Colon (tissue), 2 donors: ENCODE measurements around the gene ABCA3.

Source experiments
- FAIRE-seq: peaks from 2 replicates; lab custom pipeline; 2012; peaks lifted over from hg19 to GRCh38; lab: Jason Lieb, UNC
- donor health status: control.
- donor health status: control.

The ABCA3 gene

DNA sequence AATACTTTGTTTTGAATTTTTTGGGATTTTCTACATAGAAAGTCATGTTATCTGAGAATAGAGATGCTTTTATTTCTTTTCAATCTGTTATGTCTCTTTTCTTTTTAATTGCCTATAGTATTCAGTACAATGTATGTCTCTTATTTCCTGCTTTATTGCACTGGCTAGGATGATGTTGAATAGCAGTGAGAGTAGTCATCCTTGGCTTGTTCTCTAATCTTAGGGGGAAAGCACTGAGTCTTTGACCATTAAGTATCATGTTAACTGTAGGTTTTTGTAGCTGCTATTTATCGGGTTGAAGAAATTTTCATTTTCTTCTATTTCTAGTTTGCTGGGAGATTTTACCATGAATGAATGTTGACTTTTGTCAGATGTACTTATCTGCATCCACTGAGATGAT lies 10.0 kb upstream of the ABCA3 start:
- FAIRE-seq: no peak

DNA sequence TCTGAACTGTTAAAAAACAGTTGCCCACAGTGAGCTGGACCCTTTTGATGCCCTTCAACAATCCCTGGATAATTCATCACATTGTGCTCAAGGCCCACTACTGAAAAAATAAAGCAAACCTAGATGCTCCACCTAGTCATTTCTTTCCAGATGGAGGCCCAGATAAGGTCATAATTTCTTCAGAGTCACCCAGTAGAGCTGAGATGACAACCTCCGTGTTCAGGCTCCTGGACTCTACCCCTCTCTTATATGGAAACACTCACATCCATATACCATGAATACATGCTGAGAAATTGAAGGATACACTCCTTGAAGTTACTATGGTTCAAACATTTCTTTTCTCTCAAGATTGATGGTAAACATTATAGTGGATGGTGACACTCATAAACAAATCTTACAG lies 2.7 kb upstream of the ABCA3 start:
- FAIRE-seq: no peak

GRCh38 chr16:2341456-2342447 lies 1.2 kb upstream of the ABCA3 start:
- FAIRE-seq: no peak

GRCh38 chr16:2339521-2340484 lies 725 bp downstream of the ABCA3 start:
- no peak for FAIRE-seq

GRCh38 chr16:2337431-2338296 lies 2.9 kb downstream of the ABCA3 start:
- no peak for FAIRE-seq

DNA sequence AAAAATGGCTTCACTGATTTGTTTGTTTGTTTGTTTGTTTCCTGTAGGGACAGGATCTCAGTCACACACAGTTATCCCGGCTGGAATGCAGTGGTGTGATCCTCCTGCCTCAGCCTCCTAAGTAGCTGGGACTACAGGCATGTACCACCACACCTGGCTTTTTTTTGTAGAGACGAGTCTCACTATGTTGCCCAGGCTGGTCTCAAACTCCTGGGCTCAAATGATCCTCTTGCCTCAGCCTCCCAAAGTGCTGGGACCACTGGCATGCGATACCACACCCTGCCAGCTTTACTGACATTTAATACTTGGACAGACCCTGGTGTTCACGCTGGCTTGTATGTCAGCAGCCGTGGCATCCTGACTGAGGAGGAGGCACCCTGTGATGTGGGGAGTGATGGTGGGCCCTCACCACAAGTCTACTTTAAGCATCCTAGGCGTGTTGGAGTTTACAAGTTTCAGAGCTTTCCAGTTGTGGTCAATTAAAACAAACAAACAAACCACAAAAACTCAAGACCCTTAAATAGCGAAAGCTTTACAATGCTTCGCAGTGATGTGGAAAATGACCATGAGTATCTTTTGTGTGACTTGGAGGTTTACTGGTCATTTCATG lies 5.1 kb downstream of the ABCA3 start:
- no peak for FAIRE-seq

DNA sequence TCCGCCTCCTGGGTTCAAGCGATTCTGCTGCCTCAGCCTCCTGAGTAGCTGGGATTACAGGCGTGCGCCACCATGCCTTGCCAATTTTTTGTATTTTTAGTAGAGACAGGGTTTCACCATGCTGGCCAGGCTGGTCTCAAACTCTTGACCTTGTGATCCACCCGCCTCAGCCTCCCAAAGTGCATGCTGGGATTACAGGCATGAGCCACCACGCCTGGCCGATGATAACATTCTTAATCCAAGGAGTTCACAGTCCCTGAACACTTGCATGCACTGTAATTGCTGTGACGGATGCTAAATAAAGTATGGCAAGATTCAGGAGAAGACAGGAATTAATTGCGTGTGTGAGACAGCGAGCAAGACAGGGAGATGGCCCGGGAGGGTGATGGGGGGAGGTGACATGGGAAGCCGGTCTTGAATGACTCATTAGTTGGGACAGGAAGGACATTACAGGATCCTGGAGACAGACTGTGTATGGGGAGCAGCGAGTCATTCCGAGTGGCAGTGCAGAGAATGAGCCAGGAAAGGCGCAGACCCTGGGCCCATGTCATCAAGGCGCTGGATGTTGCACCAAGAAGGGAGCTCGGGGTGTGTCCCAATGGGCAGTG lies 6.7 kb downstream of the ABCA3 start:
- FAIRE-seq: no peak

DNA sequence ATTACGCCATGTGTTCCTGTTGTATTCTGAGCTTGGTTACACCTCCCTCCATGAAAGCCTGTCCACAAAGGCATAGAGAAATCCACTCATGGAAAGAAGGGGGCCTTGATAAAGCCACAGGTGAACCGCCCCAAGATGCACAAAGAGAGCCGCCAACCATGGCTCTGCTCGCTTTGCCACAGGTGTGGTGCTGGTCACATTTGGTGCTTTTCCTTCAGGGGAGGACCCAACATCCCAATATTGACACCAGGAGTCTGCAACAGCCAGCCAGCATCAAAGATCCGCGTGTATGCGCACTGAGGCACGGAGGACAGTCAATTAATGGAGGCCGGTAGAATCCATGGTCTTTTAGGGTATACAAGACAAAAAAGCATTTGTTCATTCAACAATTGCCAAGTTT lies 7.3 kb downstream of the ABCA3 start:
- no peak for FAIRE-seq

DNA sequence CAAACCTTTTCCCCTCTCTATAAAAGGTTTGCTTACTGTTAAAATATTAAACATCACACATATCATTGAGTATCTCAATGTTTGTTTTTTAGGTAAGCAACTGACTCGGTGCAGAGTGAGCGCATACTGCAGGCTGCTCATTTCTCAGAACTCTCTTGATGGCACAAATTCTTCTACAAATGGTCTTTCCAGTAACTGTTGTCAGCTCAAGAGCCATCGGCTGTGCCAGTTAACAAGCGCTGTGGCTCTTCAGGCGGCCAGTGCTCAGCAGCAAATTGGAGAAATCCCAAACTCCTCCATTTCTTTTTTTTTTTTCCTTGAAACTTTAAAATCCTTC lies 8.6 kb downstream of the ABCA3 start:
- FAIRE-seq: no peak

GRCh38 chr16:2331199-2331930 lies 9.2 kb downstream of the ABCA3 start:
- FAIRE-seq: no peak

- no peak for FAIRE-seq
These were observed 11.0 kb downstream of the ABCA3 start for GRCh38 chr16:2329532-2329931.

- no peak for FAIRE-seq
These were observed 12.1 kb downstream of the ABCA3 start for GRCh38 chr16:2328428-2328827.

DNA sequence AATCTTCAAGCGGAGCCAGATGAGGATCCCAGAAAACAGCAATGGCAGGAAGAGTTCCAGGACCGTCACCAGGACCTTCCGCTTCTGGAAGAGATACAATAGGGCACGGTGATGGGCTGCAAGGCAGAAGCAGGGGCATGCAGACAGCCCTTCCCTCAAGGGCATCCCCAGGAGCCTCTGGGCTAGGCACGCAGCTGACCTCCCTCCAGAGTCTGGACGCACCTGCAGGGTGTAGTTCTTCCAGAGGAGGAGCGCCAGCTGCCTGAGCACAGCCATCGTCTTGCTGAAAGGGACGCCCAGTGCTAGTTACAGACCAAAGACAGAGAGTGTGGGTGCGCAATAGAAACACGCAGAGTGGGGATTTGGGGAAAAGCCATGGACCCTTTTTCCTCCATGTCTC lies 14.3 kb downstream of the ABCA3 start:
- FAIRE-seq: no peak

DNA sequence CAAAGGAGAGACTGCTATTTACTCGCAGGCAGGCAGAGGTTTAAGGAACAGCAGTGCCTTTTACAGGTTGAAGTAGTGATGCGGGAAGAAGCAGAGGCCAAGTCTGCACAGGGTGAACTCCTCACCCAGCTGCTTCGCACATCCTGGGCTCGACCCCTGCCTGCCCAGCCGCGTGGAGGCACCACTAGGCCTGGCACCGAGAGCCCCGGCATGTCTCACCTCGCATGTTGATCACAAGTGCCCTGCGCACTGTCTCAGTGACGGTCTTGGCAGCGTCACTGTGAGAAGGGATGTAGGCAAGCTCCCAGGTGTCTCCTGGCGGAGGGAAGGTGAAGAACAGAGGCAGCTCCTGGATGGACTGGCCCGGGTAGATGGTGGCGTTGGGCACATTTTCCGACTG lies 14.7 kb downstream of the ABCA3 start:
- no peak for FAIRE-seq

DNA sequence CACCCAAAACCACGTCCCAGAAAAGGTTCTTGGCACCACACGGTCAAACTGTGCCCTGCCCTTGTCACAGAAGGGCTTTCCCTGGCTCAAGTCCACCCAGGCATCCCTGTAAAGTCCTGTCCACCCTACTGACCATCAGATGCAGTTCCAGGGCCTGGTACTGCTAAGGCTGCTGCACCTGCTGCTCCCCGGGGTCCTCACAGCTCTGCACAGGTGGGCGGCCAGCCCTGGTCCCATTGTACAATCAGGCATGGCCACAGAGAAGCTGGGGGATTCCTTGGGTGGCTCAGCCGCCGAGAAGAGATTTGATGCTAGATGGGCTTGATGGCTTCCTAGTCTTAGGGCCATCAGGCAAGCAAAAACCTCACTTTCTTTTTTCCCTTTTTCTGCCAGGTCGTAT lies 15.3 kb downstream of the ABCA3 start:
- no peak for FAIRE-seq

DNA sequence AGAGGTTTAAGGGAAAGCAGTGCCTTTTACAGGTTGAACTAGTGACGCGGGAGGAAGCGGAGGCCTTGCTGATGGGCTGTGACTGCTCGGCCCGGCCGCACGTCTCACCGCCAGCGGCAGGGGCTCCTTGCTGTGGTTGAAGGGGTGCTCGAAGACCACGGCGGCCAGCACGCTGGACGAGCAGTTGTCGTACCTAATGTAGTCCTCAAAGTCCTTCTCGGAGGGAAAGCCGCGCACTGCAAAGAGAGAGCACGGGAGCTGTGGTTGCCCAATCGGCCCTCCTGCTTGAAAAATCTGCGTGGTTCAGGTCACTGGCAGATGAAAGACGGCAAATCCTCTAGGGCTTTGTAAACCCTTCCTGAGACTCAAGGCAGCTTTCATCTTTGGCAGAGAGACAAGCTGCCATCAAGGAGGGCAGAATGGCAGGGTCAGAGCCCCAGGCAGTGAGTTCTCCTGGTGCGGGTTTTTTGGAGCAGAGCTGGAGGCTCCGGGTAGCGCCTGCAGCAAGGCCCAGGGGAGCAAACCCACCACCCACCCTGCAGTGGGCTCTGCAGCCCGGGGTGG lies 16.1 kb downstream of the ABCA3 start:
- FAIRE-seq: no peak

DNA sequence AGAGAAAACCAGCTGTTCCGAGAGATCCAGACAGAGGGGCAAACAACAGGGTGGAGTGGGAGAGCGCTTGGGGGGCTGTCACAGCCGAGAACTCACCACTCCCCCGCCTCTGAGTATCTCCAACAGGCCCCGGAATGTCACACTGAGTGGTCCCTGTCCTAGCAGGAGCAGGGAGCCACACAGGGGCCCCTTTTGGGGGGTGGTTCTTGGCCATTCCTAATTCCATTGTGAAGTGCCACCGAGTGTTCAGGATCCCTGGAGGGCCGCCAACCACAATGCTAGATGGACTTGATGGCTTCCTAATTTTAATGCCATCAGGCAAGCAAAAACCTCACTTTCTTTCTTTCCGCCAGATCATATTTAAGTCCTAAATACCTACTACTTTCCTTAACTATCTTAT lies 16.8 kb downstream of the ABCA3 start:
- FAIRE-seq: no peak

GRCh38 chr16:2319606-2320005 lies 20.9 kb downstream of the ABCA3 start:
- no peak for FAIRE-seq

GRCh38 chr16:2317231-2318020 lies 23.1 kb downstream of the ABCA3 start:
- FAIRE-seq: no peak
